Panc1 (cell line): ENCODE measurements around the gene TRAPPC6A. TPM values are rescaled to one million over a fixed set of nuclear protein-coding genes. Genes with fewer than 3 reads are reported as not detected.

Experiments
- ATAC-seq: fragments of 200-7000 bp; cut with Tn5 transposase; 2 replicates; pipeline ENCODE4 v1.9.1; 2020; ENCODE audit warnings: mild to moderate bottlenecking, moderate library complexity
- BruUV-seq: library from RNA; stranded (reverse); fragments of 400-500 nt; replicated peaks from 2 replicates; lab custom pipeline; 2021; lab: Mats Ljungman, UMichigan
- CTCF ChIA-PET: fragments of 300-600 bp; sonication (Branson Sonifier 250); formaldehyde crosslinking; loops from one replicate; lab custom pipeline; 2022; ENCODE audit warnings: antibody characterized with exemption; lab: Charles Lee
- POLR2A ChIA-PET: fragments of 300-600 bp; sonication (Branson Sonifier 250); formaldehyde crosslinking; loops from one replicate; lab custom pipeline; 2022; ENCODE audit warnings: antibody characterized with exemption; lab: Charles Lee
- DNase-seq: peaks from one replicate; pipeline ENCODE4 v3.0.0-alpha.2; 2010; ENCODE audit warnings: low read depth, low spot score
- H3K27ac ChIP-seq: 2 replicates; pipeline ENCODE4 v1.5.1; 2011; ENCODE audit warnings: mild to moderate bottlenecking, low read length, inconsistent platforms
- H3K27me3 ChIP-seq: fragments of 200-500 bp; sonication (Bioruptor generic); 2 replicates; pipeline ENCODE4 v1.6.0; 2014; ENCODE audit warnings: low read length, inconsistent platforms; ENCODE audit not compliant: control insufficient read depth, insufficient read depth
- H3K36me3 ChIP-seq: fragments of 200-500 bp; sonication (Bioruptor generic); 2 replicates; pipeline ENCODE4 v1.5.1; 2014; ENCODE audit warnings: inconsistent platforms, mild to moderate bottlenecking, low read length, moderate library complexity; ENCODE audit not compliant: control insufficient read depth, insufficient read depth
- H3K4me1 ChIP-seq: 2 replicates; pipeline ENCODE4 v1.5.1; 2011; ENCODE audit warnings: inconsistent platforms, mild to moderate bottlenecking, low read length, moderate library complexity; ENCODE audit not compliant: control insufficient read depth, insufficient read depth
- H3K4me3 ChIP-seq, 2 experiments: 2 replicates each; pipeline ENCODE4 v1.5.1; 2011 to 2012; ENCODE audit warnings: low read depth in 2 of 2, low read length in 2 of 2, mild to moderate bottlenecking in 2 of 2, inconsistent platforms in 1 of 2, moderate library complexity in 1 of 2
- H3K9me3 ChIP-seq: fragments of 200-500 bp; sonication (Bioruptor generic); 2 replicates; pipeline ENCODE4 v1.5.1; 2014; ENCODE audit warnings: low read depth, mild to moderate bottlenecking, inconsistent platforms, low read length, moderate library complexity; ENCODE audit not compliant: control insufficient read depth, insufficient read depth
- POLR2AphosphoS5 ChIP-seq: IDR thresholded peaks from 2 replicates; pipeline ENCODE4 v1.6.1; 2012; ENCODE audit warnings: mild to moderate bottlenecking, low read depth, low read length, moderate library complexity
- SIN3A ChIP-seq: IDR thresholded peaks from 2 replicates; pipeline ENCODE4 v1.6.1; 2012; ENCODE audit warnings: low read depth, mild to moderate bottlenecking, low read length, moderate library complexity, borderline replicate concordance; ENCODE audit not compliant: insufficient read depth
- TCF7L2 ChIP-seq: IDR thresholded peaks from 2 replicates; pipeline ENCODE4 v1.6.1; 2011; ENCODE audit warnings: mild to moderate bottlenecking, low read depth, low read length, inconsistent platforms
- in situ Hi-C: cut with HindIII; loops from 2 replicates; pipeline ENCODE4 v1.10.0; 2016; ENCODE audit warnings: low sequenced_read_pairs, low pct_unique_long_range_greater_than_20kb
- intact Hi-C: fragments of 100-400 bp; cut with micrococcal nuclease; formaldehyde crosslinking; loops from one replicate; pipeline ENCODE4 v1.10.0; 2022; ENCODE audit not compliant: unreplicated experiment
- total RNA-seq: library from RNA; stranded (reverse); gene quantifications from one replicate; pipeline ENCODE4 v1.2.1, GENCODE V29; 2021; ENCODE audit not compliant: unreplicated experiment
- TF ChIP-seq, protein P1 (sequence below): fragments of 450-650 bp; IDR thresholded peaks from 2 replicates; pipeline ENCODE4 v1.5.1; 2017; ENCODE audit warnings: mild to moderate bottlenecking
- TF ChIP-seq, protein P2 (sequence below), 2 experiments: IDR thresholded peaks; 2 replicates each; pipeline ENCODE4 v1.6.1; 2011 to 2012; ENCODE audit warnings: low read depth in 2 of 2, control low read depth in 1 of 2, low read length in 1 of 2, mild to moderate bottlenecking in 1 of 2, moderate library complexity in 1 of 2; ENCODE audit not compliant: insufficient read depth in 1 of 2

The TRAPPC6A gene
- total RNA-seq, 1 experiment from 2014 or later, result 24.7 TPM

DNA sequence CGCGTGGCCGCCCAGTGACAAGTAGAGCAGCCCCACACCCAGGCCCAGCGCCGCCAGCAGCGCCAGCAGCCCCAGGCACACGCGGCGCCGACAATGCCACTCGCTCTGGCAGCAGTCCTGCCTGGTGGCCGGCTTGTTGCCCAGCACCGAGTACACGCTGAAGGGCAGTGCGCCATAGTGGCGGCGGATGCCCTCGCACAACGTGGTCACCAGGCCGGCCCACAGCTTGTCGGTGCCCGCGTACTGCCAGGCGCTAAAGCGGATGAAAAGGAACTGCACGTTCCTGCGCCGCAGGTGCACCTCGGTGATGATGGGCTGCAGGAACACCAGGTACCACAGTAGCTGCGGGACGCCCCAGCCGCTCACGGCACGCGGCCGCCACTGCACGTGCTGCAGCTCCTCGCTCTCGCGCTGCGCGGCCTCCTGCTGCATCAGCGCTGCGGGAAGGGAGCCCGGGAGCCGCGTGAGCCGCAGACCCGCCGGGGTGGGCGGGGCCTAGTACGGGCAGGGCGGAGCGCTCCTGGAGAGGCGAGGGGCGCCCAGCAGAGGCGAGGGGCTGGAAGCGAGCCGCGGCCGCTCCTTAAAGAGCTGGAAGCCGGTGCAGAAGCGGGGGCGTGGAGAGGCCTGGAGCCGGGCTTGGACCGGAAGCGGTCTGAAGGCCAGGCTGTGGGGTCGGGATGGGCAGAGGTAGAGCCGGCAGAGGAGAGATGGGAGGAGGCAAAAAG is 24.5 kb downstream of the TRAPPC6A start:
- BruUV-seq, result no TSS peak
- Histone ChIP-seq H3K27me3 (no peaks in the 10 kb centered on the region), H3K27ac (no peak overlapping the region), H3K36me3 (no peaks in the 10 kb centered on the region), H3K4me1 (no peaks in the 10 kb centered on the region), H3K9me3 (no peaks in the 10 kb centered on the region), H3K4me3 (no peak overlapping the region)
- TF ChIP-seq POLR2AphosphoS5, result no peak
- TF ChIP-seq, protein P1, sequence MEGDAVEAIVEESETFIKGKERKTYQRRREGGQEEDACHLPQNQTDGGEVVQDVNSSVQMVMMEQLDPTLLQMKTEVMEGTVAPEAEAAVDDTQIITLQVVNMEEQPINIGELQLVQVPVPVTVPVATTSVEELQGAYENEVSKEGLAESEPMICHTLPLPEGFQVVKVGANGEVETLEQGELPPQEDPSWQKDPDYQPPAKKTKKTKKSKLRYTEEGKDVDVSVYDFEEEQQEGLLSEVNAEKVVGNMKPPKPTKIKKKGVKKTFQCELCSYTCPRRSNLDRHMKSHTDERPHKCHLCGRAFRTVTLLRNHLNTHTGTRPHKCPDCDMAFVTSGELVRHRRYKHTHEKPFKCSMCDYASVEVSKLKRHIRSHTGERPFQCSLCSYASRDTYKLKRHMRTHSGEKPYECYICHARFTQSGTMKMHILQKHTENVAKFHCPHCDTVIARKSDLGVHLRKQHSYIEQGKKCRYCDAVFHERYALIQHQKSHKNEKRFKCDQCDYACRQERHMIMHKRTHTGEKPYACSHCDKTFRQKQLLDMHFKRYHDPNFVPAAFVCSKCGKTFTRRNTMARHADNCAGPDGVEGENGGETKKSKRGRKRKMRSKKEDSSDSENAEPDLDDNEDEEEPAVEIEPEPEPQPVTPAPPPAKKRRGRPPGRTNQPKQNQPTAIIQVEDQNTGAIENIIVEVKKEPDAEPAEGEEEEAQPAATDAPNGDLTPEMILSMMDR, result no peak
- TF ChIP-seq, protein P2, sequence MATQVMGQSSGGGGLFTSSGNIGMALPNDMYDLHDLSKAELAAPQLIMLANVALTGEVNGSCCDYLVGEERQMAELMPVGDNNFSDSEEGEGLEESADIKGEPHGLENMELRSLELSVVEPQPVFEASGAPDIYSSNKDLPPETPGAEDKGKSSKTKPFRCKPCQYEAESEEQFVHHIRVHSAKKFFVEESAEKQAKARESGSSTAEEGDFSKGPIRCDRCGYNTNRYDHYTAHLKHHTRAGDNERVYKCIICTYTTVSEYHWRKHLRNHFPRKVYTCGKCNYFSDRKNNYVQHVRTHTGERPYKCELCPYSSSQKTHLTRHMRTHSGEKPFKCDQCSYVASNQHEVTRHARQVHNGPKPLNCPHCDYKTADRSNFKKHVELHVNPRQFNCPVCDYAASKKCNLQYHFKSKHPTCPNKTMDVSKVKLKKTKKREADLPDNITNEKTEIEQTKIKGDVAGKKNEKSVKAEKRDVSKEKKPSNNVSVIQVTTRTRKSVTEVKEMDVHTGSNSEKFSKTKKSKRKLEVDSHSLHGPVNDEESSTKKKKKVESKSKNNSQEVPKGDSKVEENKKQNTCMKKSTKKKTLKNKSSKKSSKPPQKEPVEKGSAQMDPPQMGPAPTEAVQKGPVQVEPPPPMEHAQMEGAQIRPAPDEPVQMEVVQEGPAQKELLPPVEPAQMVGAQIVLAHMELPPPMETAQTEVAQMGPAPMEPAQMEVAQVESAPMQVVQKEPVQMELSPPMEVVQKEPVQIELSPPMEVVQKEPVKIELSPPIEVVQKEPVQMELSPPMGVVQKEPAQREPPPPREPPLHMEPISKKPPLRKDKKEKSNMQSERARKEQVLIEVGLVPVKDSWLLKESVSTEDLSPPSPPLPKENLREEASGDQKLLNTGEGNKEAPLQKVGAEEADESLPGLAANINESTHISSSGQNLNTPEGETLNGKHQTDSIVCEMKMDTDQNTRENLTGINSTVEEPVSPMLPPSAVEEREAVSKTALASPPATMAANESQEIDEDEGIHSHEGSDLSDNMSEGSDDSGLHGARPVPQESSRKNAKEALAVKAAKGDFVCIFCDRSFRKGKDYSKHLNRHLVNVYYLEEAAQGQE (IDR thresholded peaks at IDR 0.05; ENCODE audit: insufficient read depth in 1 of 2, low read depth in 2 of 2, low read length in 1 of 2), result no peak
- TF ChIP-seq TCF7L2, result no peak
- no peak for TF ChIP-seq SIN3A
- intact Hi-C loops, result no loop called here
- in situ Hi-C loops, result no loop called here
- ChIA-PET POLR2A (no interaction called here), CTCF (no interaction called here)
- ATAC-seq, result no peak
- DNase-seq, result no peak

DNA sequence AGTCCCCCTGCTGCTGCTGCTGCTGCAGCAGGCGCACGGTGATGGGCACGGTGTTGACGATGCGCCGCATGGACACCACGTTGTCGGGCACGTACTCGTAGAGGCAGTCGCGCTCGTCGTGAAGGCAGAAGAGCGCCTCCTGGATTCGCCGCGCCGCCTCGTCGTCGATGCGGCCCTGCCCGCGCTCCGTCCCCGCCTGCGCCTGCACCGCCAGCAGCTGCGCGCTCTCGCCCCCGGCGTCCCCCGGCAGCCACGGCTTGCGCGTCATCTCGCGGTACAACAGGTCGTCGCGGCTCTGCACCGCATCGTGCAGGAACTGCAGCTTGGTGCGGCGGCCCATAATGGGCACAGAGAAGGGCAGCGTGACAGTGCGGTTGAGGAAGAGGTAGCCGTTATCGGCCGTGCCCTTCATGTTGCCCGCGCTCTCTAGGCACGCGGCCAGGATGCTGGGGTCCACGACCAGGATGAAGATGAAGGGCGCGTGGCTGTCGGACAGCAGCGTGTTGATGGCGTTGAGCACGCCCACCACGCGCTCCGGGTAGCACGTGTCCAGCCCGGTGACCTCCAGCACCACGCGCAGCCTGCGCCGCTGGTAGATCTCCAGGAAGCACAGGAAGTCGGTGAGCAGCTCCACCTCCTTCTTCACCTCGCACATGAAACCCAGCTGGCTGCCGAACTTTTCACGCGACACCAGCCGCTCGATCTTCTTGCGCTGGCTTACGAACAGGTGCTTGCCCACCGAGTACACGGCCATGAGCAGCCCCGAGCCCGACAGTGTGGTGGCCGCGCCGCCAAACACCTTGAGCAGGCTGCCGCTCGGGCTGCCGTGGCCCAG is 25.3 kb downstream of the TRAPPC6A start:
- no peaks in the 10 kb centered on the region for H3K27me3 ChIP-seq

More for the DNA sequence above, 25.3 kb downstream of the TRAPPC6A start:
- DNase-seq (no peak), ATAC-seq (no peak)
- H3K4me1 ChIP-seq, result no peaks in the 10 kb centered on the region
- H3K9me3 ChIP-seq, result no peaks in the 10 kb centered on the region
- H3K4me3 ChIP-seq, result no peak overlapping the region
- H3K36me3 ChIP-seq, result no peaks in the 10 kb centered on the region
- intact Hi-C loops (no loop called here), in situ Hi-C loops (no loop called here)
- ChIA-PET POLR2A (no interaction called here), CTCF (interaction anchor here (0.5 to 0.6 kb wide), 2 partner anchors 54 to 73 kb away, joined by 3 to 7 read pairs; no protein-coding TSS in a partner anchor)
- H3K27ac ChIP-seq, result no peak overlapping the region
- BruUV-seq, result no TSS peak
- no peak for TF ChIP-seq TCF7L2
- TF ChIP-seq POLR2AphosphoS5, result no peak
- TF ChIP-seq, protein P1, result no peak
- no peak for TF ChIP-seq SIN3A
- TF ChIP-seq, protein P2 (IDR thresholded peaks at IDR 0.05; ENCODE audit: insufficient read depth in 1 of 2, low read depth in 2 of 2, low read length in 1 of 2), result no peak
